MV-4-11 (cell line): Measurements from ENCODE around the gene SYCP2.
"Not testable (repeated sequence)": the region's sequence is repeated elsewhere in the genome, so short reads cannot be mapped to it uniquely, and the experiment has no call there.

Source experiments
- DNase-seq: peaks from one replicate; lab custom pipeline; 2025; lab: John Stamatoyannopoulos, UW

SYCP2 gene

GRCh38 chr20:59933296-59933848 is at the start of gene SYCP2:
Gene SYCP2, minus strand, starts transcription at chr20:59933637. Its CDS starts 11,224 bp downstream, at chr20:59922413.
- DNase-seq = no peak

GRCh38 chr20:59983076-59983475 is 49.6 kb upstream of the SYCP2 start:
- DNase-seq = no peak

- DNase-seq = no peak
Observed at GRCh38 chr20:59977086-59977485, 43.6 kb upstream of the SYCP2 start.

GRCh38 chr20:59976156-59976782 is 42.8 kb upstream of the SYCP2 start:
- DNase-seq = no peak

GRCh38 chr20:59972037-59972801 is 38.8 kb upstream of the SYCP2 start:
- DNase-seq = no peak

GRCh38 chr20:59971428-59971827 is 38.0 kb upstream of the SYCP2 start:
- DNase-seq = no peak

- DNase-seq = no peak
Observed at GRCh38 chr20:59966428-59966827, 33.0 kb upstream of the SYCP2 start.

- DNase-seq = no peak
Observed at GRCh38 chr20:59962155-59962554, 28.7 kb upstream of the SYCP2 start.

GRCh38 chr20:59961423-59961822 is 28.0 kb upstream of the SYCP2 start:
- no peak for DNase-seq

- no peak for DNase-seq
Observed at GRCh38 chr20:59958626-59959025, 25.2 kb upstream of the SYCP2 start.

- DNase-seq = no peak
Observed at GRCh38 chr20:59958123-59958522, 24.7 kb upstream of the SYCP2 start, which contains the start of gene CDH26. Gene CDH26, plus strand, starts transcription at chr20:59958423. Its CDS starts 304 bp downstream, at chr20:59958727.

- not testable (repeated sequence) for DNase-seq
Observed at GRCh38 chr20:59957568-59957967, 24.1 kb upstream of the SYCP2 start.

- peak; percentile 42 for DNase-seq
Observed at GRCh38 chr20:59955131-59955796, 21.8 kb upstream of the SYCP2 start.

- no peak for DNase-seq
Observed at GRCh38 chr20:59954718-59955117, 21.3 kb upstream of the SYCP2 start.

- no peak for DNase-seq
Observed at GRCh38 chr20:59949911-59950310, 16.5 kb upstream of the SYCP2 start.

- DNase-seq = peak; percentile 52
Observed at GRCh38 chr20:59948828-59949720, 15.6 kb upstream of the SYCP2 start.

GRCh38 chr20:59948212-59948611 is 14.8 kb upstream of the SYCP2 start:
- DNase-seq = no peak

- no peak for DNase-seq
Observed at GRCh38 chr20:59947376-59947775, 13.9 kb upstream of the SYCP2 start.

- no peak for DNase-seq
Observed at GRCh38 chr20:59945731-59946130, 12.3 kb upstream of the SYCP2 start.

- no peak for DNase-seq
Observed at GRCh38 chr20:59945175-59945574, 11.7 kb upstream of the SYCP2 start.

GRCh38 chr20:59944726-59945125 is 11.3 kb upstream of the SYCP2 start:
- no peak for DNase-seq

GRCh38 chr20:59942245-59942644 is 8.8 kb upstream of the SYCP2 start:
- DNase-seq = no peak
